ENCODE results near the gene EIF4G3. TPM values are rescaled to one million over a fixed set of nuclear protein-coding genes. Genes with fewer than 3 reads are reported as not detected.
"Not testable (repeated sequence)": the region's sequence is repeated elsewhere in the genome, so short reads cannot be mapped to it uniquely, and the experiment has no call there.

EIF4G3 gene
- total RNA-seq, 1 experiment from 2014 or later = 31.6 TPM

DNA sequence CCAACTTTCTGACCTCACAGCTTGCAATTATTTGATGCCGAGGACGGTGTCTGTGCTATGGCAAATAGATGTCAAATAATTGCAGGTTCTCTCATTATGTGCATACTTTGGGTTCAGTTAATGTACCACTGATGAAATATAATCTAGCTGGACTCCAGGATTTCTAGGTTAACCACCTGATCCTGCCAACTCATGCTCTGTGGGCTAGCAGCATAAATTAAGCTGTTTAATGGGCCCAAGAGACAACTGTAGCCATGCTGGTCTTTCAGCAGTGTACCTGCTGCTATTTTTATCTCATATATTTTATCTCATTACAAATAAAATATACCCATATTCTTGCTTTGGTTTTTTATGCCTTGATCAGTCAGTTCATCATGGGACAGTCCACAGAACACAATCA is 346.3 kb downstream of the EIF4G3 start:
- no peak for DNase-seq (ENCODE audit: low read depth)

DNA sequence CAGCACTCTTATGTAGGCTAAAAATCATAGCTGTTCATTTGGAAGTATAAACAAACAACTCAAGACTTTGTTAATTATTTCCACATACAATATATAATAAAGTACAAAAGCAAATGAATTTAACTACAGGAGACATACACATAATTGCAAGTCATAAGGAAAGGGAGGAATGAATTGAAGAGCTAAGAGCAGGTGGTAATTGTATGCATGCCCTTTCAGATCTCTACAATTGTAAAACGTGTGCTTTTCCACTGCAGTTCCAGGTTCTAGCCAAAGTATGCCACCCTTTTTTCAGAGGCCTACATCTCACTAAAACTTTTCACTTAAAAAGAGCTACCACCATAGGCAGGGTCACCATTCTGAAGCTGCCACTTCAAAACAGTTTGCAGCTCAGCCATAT is 346.8 kb downstream of the EIF4G3 start:
- no peak for DNase-seq (ENCODE audit: low read depth)

DNA sequence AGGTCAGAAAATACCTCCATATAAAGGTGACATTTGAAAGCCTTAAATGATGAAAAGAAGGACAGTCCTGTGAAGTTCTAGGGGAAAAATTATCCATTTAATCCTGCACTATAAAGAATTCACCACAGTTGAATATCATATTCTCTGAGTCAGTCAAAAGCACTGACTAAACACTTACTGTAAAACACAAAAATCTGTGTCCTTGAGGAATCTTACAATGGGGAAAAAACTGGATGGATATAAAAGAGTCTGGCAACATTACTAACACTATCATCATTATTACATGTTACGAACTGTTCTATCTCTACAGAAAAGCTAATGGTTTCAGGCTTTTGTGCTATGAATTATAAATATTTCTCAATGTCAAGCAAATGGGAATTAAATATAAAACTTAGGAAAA is 347.2 kb downstream of the EIF4G3 start:
- DNase-seq (ENCODE audit: low read depth) = no peak

DNA sequence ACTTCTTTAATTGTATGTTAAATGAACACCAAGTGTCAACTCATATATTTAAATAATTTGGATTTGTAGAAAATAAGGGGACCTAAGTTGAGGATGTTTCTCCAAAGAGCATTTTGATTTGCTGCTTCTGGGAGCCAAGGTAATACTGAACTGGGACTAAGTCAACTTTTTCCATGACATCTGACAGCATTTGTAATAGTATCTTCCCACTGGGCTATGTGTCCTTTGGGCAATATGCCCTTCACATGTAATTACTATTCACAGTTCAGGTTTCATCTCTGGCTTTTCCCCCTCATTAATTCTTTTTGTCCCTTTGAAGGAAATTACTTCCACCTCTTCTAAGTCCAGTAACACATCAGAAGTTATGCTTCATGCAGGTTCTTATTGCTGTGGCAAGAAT is 352.9 kb downstream of the EIF4G3 start:
- DNase-seq (ENCODE audit: low read depth) = no peak

- DNase-seq (ENCODE audit: low read depth) = no peak
Measured at GRCh38 chr1:20821466-20821865, 355.2 kb downstream of the EIF4G3 start.

DNA sequence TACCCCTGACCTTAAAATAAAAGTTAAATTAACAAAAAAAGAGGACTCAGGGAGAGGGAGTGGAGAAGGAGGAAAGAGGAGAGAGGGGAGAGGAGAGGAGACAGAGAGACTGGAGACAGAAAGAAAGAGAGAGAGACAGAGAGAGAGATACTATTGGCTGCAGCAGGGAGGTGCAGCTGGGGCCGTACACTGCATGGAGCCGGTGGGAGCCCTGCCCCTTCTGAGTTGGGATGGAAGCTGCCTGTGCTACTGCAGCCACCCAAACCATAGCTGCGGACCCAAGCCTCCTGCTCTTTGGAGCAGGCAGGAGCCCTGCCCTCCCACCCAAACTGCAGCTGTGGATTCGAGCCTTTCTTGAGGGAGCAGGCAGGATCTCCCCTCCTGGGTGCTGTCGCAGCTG is 356.9 kb downstream of the EIF4G3 start:
- DNase-seq (ENCODE audit: low read depth) = no peak

GRCh38 chr1:20814534-20814871 is 362.2 kb downstream of the EIF4G3 start:
- DNase-seq (ENCODE audit: low read depth) = no peak

- DNase-seq (ENCODE audit: low read depth) = no peak
Measured at GRCh38 chr1:20811916-20812315, 364.8 kb downstream of the EIF4G3 start.

- no peak for DNase-seq (ENCODE audit: low read depth)
Measured at GRCh38 chr1:20793236-20793635, 383.5 kb downstream of the EIF4G3 start.

GRCh38 chr1:20792196-20792595 is 384.5 kb downstream of the EIF4G3 start:
- peak; percentile 63 for DNase-seq (ENCODE audit: low read depth)

DNA sequence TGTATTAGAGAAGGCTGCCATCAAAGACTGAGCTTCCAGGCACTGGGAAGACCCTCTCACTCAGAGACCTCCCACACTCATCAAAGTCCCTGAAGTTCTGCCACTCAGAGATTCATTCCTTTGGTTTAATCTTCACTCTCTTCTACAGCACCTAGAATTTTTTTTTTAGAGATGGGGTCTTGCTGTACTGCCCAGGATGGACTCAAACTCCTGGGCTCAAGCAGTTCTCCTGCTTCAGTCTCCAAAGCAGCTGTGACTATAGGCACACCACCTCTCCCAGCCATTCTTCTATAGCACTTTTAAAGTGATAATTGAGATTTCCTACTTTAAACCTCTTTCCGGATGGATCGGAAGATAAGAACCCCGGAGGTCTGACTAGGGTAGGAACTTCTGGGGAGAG is 385.9 kb downstream of the EIF4G3 start:
- no peak for DNase-seq (ENCODE audit: low read depth)

- DNase-seq (ENCODE audit: low read depth) = not testable (repeated sequence)
Measured at GRCh38 chr1:20789598-20789997, 387.1 kb downstream of the EIF4G3 start.

- DNase-seq (ENCODE audit: low read depth) = peak; percentile 54
Measured at GRCh38 chr1:20787840-20788795, 388.6 kb downstream of the EIF4G3 start.

GRCh38 chr1:20787029-20787839 is 389.5 kb downstream of the EIF4G3 start, which contains the start of gene HP1BP3:
TSS of gene HP1BP3 (minus strand) at chr1:20787307. CDS start at chr1:20780440, 6,867 bp downstream.
- DNase-seq (ENCODE audit: low read depth) = peak; percentile 80

GRCh38 chr1:20786253-20787028 is 390.3 kb downstream of the EIF4G3 start:
- peak; percentile 93 for DNase-seq (ENCODE audit: low read depth)

GRCh38 chr1:20785907-20786252 is 390.8 kb downstream of the EIF4G3 start:
- no peak for DNase-seq (ENCODE audit: low read depth)

DNA sequence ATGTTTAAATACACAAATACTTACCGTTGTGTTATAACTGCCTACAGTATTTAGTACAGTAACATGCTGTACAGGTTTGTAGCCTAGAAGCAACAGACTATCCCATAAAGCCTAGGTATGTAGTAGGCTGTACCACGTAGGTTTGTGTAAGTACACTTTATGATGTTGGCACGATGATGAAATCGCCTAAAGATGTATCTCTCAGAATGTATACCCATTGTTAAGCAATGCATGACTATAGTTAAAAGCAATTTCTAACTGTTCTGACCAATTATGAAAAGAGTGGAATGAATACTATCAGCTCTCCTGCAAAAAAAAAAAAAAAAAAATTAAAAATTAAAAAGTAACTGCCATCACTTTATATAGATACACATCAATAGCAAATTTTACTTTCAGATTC is 401.0 kb downstream of the EIF4G3 start:
- DNase-seq (ENCODE audit: low read depth) = no peak

DNA sequence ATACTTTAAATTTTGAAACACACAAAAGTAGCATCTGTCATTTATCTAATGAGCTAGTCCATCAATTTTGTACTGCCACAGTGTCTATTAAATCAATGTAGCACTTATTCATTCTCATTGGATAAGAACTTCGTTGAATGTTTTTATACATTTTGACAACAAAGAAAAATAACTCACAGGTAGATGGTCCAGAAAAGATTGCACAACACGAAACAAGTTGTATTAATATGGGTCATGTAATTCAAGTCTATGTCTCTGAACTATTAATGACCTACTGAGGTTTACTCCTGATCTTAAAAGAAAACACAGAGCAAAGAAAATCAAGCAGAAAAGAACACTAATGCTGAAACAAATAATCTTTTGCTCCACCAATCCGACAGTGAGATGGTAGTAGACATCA is 404.9 kb downstream of the EIF4G3 start:
- no peak for DNase-seq (ENCODE audit: low read depth)

DNA sequence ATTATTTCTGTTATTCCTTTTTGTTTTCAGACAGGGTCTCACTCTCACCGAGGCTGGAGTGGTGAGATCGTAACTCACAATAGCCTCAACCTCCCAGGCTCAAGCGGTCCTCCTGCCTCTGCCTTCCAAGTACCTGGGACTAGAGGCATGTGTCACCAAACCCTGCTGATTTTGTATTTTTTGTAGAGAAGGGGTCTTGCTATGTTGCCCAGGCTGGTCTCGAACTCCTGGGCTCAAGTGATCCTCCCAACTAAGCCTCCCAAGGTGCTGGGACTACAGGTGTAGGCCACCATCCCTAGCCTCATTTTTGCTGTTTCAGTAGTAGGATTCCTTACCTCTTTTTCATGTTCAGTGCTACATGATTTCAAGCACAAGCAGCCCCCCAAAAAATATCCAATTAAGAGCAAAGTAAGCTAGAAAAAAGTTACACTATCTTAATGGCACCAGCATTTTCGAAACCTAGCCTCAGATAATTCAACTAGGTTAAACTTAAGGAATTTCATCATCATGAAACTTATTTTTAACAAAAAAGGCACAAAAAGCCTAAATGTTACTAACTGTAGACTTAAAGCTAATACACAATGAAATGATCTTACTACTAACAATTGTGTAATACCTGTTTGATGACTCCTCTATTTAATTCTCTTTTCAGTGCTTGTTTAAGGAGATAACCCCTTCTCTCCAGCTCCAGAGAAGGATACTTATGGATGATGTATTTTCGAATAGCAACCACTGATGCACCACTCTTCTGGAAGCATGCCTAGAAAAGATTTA is 406.2 kb downstream of the EIF4G3 start:
- no peak for DNase-seq (ENCODE audit: low read depth)

DNA sequence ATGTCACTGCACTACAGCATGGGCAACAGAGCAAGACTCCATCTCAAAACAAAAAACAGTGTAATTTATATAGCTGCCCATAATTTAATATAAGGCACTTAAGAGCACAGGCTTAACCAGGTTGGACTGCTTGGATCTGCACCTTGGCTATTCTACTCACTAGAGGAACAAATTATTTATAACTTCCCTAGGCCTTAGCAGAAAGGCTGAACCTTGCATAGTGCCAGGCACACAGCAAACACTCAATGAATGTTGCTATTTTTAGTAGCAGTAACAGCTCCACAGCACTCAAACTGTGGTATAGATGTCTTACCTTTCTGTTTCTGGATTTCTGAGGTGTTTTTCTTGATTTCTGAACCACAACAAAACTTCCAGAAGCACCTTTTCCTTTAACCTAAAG is 409.4 kb downstream of the EIF4G3 start:
- no peak for DNase-seq (ENCODE audit: low read depth)

DNA sequence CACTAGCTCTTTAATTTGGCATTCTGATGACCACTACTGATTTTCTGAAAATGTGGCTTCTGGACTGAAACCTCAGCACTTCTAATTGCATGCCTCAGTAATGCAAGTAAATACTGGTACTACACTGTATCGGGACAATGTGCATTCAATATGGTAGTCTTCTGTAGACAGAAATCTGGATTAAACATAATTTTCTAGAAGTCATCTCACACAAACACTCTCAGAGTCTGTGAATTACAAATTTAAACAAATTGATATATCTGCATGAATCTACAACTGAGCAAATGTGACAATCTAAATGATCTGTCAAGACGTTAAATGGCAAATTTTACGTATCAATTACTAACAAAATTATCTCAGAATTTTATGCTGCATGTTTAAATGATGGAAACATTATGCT is 413.3 kb downstream of the EIF4G3 start:
- no peak for DNase-seq (ENCODE audit: low read depth)

Data from RPMI7951 (cell line).